ENCODE results near the gene TUFT1. TPM values are rescaled to one million over a fixed set of nuclear protein-coding genes. Genes with fewer than 3 reads are reported as not detected.

TUFT1 gene
- total and polyA plus RNA-seq, 2 of the 13 experiments (the other 11 are each of a cell fraction or from before 2014, with no cell fraction given): 6.4 to 7.3 TPM

DNA sequence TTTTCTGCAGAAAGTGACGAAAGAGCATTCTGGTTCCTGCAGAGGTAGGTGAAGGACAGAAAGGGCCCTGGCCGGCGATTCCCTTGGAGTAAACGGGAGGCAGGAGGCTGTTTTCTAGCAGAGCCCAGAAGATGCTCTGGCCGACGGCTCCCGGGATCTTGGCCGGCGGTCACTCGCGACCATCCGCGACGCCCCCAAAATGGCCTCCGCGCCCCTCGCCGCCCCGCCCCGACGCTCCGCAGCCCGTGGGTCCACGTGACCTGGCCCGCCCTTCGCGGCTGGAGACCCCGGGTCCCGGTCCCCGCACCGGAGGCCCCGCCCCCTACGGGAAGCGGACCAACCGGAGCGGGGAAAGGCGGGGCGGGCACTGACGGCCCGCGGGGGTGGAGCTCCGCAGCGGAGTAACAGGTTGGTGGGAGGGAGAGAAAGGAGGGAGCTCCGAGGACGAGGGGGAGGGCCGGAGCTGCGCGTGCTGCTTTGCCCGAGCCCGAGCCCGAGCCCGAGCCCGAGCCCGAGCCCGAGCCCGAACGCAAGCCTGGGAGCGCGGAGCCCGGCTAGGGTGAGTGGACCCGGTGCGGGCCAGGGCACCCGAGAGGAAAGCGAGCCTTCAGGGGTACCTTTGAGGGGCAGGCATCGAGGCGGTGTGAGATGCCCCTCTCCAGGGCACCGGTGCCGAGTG is 29.0 kb upstream of the TUFT1 start, which contains the start of gene CGN (continued):
- TF ChIP-seq, protein P1, sequence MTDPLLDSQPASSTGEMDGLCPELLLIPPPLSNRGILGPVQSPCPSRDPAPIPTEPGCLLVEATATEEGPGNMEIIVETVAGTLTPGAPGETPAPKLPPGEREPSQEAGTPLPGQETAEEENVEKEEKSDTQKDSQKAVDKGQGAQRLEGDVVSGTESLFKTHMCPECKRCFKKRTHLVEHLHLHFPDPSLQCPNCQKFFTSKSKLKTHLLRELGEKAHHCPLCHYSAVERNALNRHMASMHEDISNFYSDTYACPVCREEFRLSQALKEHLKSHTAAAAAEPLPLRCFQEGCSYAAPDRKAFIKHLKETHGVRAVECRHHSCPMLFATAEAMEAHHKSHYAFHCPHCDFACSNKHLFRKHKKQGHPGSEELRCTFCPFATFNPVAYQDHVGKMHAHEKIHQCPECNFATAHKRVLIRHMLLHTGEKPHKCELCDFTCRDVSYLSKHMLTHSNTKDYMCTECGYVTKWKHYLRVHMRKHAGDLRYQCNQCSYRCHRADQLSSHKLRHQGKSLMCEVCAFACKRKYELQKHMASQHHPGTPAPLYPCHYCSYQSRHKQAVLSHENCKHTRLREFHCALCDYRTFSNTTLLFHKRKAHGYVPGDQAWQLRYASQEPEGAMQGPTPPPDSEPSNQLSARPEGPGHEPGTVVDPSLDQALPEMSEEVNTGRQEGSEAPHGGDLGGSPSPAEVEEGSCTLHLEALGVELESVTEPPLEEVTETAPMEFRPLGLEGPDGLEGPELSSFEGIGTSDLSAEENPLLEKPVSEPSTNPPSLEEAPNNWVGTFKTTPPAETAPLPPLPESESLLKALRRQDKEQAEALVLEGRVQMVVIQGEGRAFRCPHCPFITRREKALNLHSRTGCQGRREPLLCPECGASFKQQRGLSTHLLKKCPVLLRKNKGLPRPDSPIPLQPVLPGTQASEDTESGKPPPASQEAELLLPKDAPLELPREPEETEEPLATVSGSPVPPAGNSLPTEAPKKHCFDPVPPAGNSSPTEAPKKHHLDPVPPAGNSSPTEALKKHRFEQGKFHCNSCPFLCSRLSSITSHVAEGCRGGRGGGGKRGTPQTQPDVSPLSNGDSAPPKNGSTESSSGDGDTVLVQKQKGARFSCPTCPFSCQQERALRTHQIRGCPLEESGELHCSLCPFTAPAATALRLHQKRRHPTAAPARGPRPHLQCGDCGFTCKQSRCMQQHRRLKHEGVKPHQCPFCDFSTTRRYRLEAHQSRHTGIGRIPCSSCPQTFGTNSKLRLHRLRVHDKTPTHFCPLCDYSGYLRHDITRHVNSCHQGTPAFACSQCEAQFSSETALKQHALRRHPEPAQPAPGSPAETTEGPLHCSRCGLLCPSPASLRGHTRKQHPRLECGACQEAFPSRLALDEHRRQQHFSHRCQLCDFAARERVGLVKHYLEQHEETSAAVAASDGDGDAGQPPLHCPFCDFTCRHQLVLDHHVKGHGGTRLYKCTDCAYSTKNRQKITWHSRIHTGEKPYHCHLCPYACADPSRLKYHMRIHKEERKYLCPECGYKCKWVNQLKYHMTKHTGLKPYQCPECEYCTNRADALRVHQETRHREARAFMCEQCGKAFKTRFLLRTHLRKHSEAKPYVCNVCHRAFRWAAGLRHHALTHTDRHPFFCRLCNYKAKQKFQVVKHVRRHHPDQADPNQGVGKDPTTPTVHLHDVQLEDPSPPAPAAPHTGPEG (CRISPR knock-in tag; IDR thresholded peaks at IDR 0.05): no peak
- TF ChIP-seq U2AF1 (optimal IDR thresholded peaks at IDR 0.05; ENCODE audit: low read depth, low read length): no peak
- TF ChIP-seq FOSL1 (CRISPR knock-in tag; IDR thresholded peaks at IDR 0.05; ENCODE audit: borderline replicate concordance): no peak
- no peak for TF ChIP-seq ZSCAN22 (CRISPR knock-in tag; IDR thresholded peaks at IDR 0.05)
- TF ChIP-seq, protein P2, sequence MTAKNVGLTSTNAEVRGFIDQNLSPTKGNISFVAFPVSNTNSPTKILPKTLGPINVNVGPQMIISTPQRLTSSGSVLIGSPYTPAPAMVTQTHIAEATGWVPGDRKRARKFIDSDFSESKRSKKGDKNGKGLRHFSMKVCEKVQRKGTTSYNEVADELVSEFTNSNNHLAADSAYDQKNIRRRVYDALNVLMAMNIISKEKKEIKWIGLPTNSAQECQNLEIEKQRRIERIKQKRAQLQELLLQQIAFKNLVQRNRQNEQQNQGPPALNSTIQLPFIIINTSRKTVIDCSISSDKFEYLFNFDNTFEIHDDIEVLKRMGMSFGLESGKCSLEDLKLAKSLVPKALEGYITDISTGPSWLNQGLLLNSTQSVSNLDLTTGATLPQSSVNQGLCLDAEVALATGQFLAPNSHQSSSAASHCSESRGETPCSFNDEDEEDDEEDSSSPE (CRISPR knock-in tag; IDR thresholded peaks at IDR 0.05): peak; percentile 54
- no peak; the same call in 1 of the 2 replicates for TF ChIP-seq KMT2A (CRISPR knock-in tag; IDR thresholded peaks at IDR 0.05)
- no peak for TF ChIP-seq SRSF1 (optimal IDR thresholded peaks at IDR 0.05; ENCODE audit: low read depth, low read length)
- TF ChIP-seq, protein P3, sequence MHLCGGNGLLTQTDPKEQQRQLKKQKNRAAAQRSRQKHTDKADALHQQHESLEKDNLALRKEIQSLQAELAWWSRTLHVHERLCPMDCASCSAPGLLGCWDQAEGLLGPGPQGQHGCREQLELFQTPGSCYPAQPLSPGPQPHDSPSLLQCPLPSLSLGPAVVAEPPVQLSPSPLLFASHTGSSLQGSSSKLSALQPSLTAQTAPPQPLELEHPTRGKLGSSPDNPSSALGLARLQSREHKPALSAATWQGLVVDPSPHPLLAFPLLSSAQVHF (CRISPR knock-in tag; IDR thresholded peaks at IDR 0.05): no peak
- TF ChIP-seq MXD4 (CRISPR knock-in tag; IDR thresholded peaks at IDR 0.05): peak; percentile 23; the same call in 1 of the 2 replicates
- TF ChIP-seq, protein P4, sequence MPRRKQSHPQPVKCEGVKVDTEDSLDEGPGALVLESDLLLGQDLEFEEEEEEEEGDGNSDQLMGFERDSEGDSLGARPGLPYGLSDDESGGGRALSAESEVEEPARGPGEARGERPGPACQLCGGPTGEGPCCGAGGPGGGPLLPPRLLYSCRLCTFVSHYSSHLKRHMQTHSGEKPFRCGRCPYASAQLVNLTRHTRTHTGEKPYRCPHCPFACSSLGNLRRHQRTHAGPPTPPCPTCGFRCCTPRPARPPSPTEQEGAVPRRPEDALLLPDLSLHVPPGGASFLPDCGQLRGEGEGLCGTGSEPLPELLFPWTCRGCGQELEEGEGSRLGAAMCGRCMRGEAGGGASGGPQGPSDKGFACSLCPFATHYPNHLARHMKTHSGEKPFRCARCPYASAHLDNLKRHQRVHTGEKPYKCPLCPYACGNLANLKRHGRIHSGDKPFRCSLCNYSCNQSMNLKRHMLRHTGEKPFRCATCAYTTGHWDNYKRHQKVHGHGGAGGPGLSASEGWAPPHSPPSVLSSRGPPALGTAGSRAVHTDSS (CRISPR knock-in tag; conservative IDR thresholded peaks at IDR 0.05): no peak
- no peak for TF ChIP-seq NR3C1 (CRISPR knock-in tag; IDR thresholded peaks at IDR 0.05)
- TF ChIP-seq ZNF768 (CRISPR knock-in tag; IDR thresholded peaks at IDR 0.05): no peak
- TF ChIP-seq SOX6 (IDR thresholded peaks at IDR 0.05): no peak
- peak; percentile 80 for TF ChIP-seq SOX6 (CRISPR knock-in tag; IDR thresholded peaks at IDR 0.05)
- TF ChIP-seq RFX5 (IDR thresholded peaks at IDR 0.05; ENCODE audit: low read depth, low read length): no peak
- TF ChIP-seq TOE1 (CRISPR knock-in tag; IDR thresholded peaks at IDR 0.05): no peak
